ENCODE results near the gene MYBPC1.

MYBPC1 gene

GRCh38 chr12:101685092-101685491, 90.3 kb downstream of the MYBPC1 start:
- DNase-seq (ENCODE audit: extremely low read depth, low read depth): no peak
- TF ChIP-seq, protein P1, sequence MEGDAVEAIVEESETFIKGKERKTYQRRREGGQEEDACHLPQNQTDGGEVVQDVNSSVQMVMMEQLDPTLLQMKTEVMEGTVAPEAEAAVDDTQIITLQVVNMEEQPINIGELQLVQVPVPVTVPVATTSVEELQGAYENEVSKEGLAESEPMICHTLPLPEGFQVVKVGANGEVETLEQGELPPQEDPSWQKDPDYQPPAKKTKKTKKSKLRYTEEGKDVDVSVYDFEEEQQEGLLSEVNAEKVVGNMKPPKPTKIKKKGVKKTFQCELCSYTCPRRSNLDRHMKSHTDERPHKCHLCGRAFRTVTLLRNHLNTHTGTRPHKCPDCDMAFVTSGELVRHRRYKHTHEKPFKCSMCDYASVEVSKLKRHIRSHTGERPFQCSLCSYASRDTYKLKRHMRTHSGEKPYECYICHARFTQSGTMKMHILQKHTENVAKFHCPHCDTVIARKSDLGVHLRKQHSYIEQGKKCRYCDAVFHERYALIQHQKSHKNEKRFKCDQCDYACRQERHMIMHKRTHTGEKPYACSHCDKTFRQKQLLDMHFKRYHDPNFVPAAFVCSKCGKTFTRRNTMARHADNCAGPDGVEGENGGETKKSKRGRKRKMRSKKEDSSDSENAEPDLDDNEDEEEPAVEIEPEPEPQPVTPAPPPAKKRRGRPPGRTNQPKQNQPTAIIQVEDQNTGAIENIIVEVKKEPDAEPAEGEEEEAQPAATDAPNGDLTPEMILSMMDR (IDR thresholded peaks at IDR 0.05; ENCODE audit: low read depth, low read length): no peak

GRCh38 chr12:101686176-101686575, 91.4 kb downstream of the MYBPC1 start:
- no peak for DNase-seq (ENCODE audit: extremely low read depth, low read depth)
- TF ChIP-seq, protein P1 (IDR thresholded peaks at IDR 0.05; ENCODE audit: low read depth, low read length): no peak

DNA sequence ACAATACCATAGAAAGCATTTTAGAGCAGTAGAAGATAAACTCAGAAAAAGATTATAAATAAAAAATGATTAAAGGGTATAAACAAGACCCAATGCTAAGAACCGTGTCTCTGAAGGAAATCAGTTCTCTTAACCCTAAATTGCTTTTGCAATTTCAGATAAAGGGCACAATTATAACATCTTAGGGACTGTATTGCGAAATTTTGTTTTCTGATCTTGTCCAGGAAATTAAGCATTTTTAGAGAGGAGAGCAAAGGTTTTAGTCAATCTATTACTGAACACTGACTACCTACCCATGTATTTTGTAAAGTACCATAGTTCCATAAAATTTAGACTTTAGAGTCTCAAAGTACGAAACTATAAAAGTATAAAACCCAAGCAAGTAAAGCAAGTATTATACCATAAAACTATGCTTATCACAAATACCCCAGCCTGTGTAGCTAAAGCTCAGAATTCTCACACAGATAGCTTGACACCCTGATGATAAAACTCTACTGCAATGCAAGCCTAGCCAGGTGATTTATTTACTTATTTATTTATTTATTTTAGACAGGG, 95.8 kb downstream of the MYBPC1 start:
- TF ChIP-seq, protein P1 (IDR thresholded peaks at IDR 0.05; ENCODE audit: low read depth, low read length): no peak
- DNase-seq (ENCODE audit: extremely low read depth, low read depth): no peak

GRCh38 chr12:101691503-101692096, 96.8 kb downstream of the MYBPC1 start:
- TF ChIP-seq, protein P1 (IDR thresholded peaks at IDR 0.05; ENCODE audit: low read depth, low read length): no peak
- DNase-seq (ENCODE audit: extremely low read depth, low read depth): no peak

DNA sequence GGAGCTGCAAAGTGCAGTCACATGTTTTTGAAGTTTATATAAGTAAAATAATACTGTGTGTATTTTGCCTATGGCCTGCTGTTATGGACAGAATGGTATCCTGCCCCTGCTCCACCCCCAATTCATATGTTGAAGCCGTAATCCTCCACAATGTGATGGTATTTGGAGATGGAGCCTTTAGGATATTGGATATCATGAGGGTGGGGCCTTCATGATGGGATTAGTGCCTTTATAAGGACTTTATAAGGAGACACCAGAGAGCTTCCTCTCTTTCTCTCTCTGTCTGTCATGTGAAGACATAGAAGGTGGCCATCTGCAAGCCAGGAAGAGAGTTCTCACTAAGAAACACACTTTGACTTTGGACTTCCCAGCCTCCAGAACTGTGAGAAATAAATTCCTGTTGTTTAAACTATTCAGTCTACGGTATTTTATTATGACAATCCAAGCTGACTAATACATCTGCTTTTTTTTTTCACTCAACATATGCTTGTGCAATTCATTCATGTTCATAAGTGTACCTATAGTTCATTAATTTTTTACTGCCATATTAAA, 99.6 kb downstream of the MYBPC1 start:
- DNase-seq (ENCODE audit: extremely low read depth, low read depth): no peak
- TF ChIP-seq, protein P1 (IDR thresholded peaks at IDR 0.05; ENCODE audit: low read depth, low read length): no peak

DNA sequence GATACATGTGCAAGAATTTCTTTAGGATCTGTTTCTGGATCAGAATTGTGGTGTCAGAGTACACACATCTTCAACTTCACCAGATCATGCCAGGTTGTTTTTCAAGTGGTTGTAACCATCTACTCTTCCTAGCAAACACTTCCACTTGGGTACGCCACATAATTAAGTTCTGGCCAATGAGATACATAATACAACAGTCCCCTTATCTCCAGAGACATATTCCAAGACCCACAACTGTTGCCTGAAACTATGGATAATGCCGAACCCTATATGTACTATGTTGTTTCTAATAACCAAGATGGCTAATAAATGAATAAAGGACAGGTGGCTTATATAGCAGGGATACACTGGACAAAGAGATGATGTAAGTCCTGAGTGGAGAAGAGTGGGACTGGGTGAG, 100.2 kb downstream of the MYBPC1 start:
- TF ChIP-seq, protein P1 (IDR thresholded peaks at IDR 0.05; ENCODE audit: low read depth, low read length): no peak
- DNase-seq (ENCODE audit: extremely low read depth, low read depth): no peak

DNA sequence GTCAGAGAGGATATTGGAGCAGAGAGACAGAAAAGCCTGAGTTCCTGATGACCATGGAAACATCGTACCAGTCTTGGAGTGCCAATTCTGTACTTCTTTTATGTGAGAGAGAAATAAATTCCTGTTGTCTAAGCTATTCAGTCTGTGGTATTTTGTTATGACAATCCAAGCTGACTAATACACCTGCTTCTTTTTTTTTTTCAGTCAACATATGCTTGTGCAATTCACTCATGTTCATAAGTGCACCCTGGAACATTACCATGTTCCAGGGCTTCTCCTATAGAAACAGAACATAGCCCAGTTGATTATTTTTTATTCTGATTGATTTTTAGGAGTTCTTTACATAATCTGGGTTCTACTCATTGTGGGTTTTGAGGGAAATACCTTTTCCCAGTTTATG, 100.9 kb downstream of the MYBPC1 start:
- DNase-seq (ENCODE audit: extremely low read depth, low read depth): no peak
- TF ChIP-seq, protein P1 (IDR thresholded peaks at IDR 0.05; ENCODE audit: low read depth, low read length): no peak

All from AG09319 (cell line).